SHP77 treated with DMSO at 0.1 percent for 48 hours (cell line): Measurements from ENCODE around the gene METTL4.

ENCODE experiments used
- DNase-seq: peaks from one replicate; lab custom pipeline; 2025; lab: John Stamatoyannopoulos, UW

METTL4 gene

DNA sequence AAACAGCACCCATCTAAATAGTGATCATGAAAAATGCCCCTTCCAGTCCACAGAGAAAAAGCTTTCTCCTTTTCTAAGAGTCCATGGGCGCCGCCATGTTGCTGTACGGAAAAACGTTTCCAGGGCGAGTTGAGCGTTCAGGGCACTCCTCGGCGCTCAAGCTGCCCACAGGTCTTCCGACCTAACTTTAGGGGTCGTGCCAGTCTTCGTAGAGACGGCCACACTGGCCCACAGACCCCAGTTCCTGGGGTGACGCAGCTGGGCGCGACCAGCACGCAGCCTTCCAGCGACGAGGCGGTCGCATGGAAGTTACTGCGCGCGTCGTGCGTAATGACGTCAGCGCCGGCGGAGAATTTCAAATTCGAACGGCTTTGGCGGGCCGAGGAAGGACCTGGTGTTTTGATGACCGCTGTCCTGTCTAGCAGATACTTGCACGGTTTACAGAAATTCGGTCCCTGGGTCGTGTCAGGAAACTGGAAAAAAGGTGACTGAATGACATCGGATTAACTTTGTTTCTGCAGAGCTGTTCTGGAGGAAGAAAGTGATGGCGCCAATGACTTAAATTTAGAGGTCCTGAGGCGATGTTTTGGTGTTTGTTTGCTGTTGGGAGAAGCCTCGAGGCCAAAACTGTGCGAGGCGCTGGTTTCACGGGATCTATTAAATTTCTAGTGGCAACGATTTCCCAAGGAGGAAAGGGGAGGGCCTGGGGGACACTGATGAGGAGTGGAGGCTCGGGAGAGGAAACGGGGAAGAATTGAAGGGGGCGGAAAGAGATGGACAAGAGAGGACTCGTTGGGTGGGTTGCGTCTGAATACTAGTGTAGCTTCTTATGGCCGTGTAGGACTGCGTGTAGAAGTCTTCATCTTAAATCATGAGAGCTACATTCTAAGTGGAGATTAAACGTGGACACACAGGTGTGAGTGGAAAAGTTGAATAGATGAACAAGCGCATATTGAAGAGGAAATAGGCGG, at the start of gene METTL4, which contains the start of gene NDC80:
Gene METTL4 (minus strand): TSS at position 306 of the 971 bp plus-strand sequence. CDS start 4,289 bp downstream, outside the sequence.
Gene NDC80 (plus strand): TSS at position 358 of the 971 bp plus-strand sequence. CDS start 1,429 bp downstream, outside the sequence.
- DNase-seq: peak; percentile 80

DNA sequence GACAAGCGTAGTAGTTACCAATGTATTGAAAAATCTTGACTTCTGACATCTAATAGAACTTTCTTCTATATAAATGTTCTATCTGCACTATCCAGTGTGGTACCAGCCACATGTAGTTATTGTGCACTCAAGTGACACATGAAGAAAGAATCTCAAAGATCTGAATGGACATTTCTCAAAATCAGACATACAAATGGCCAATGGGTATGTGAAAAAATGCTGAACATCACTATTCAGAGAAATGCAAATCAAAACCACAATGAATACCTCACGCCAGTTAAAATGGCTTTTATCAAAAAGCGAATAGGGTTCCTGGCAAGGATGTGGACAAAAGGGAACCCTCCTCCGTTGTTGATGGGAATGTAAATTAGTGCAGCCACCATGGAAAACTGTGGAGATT, 46.7 kb upstream of the METTL4 start:
- no peak for DNase-seq

DNA sequence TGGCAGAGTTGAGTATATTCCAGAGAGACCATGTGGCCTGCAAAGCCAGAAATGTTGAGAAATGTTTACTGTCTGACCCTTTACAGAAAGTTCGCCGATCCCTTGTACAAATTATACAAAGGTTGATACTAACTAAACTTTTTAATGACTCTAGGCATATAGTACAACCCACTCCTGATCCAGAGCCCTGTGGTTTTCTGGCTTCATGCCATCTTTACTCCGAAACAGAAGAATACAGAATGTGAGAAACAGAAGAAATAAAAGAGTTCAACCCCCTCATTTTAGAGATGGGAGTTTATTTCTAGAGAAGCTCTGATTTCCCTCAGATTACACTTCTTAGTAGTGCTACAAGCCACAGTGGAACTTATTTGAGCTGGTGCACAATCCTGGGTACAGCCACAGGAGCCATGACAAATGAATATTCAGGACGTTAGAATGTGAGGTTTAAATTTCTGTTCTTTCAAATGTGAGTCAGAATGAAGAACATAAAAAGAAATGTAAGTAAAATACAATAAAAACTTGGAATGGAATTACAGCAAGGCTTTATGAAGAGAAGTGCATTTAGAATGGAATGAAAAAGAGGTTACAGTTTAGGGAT, 46.2 kb upstream of the METTL4 start:
- no peak for DNase-seq

DNA sequence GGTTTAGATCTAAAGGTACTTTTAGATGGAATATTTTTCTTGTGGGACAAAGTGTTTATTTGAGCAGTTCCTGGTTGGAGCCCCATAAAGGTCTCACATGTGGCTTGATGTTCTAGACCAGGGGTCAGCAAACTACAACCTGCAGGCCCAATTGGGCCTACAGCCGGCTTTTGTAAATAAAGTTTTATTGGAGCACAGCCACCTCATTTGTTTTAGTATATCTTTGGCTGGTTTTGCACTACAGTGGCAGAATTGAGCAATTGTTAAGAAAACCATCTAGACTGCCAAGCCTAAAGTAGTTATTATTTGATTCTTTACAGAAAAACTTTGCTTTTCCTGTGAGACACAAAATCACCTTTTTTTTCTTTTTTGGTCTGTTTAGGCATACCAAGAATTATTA, 41.7 kb upstream of the METTL4 start:
- DNase-seq: no peak

DNA sequence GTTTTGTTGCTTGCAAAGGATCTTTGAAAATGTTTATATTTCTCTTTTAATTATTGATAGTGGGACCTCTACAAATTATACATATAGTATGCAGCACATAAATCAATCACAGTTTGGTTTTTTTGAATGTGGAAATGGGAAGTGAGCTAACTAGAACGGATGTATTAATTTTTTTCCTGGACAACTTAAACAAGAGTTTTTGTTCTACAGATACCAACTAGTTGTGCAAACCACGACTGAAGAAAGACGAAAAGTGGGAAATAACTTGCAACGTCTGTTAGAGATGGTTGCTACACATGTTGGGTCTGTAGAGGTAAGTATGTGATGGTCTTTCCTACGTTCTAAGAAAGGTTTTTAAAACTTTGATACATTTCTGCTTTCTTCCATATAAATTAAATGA, 39.2 kb upstream of the METTL4 start:
- no peak for DNase-seq

DNA sequence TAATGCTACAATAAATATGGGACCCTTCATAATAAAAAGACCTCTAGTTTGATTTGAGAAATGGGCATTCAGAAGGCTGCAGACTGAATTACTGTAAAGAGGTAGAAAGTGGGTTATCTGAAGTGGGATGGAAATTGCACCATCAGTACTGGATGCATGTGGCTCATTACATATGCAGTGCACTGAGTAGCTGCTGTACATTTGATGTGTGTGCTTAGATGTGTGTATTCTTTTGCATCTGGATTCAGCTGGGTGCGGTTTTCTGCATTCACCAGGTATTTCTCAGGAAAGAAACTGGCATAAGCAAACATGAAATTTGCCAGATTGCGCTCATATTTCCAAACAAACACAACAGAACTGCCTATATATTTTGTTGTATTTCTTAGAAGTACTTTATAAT, 38.3 kb upstream of the METTL4 start:
- no peak for DNase-seq

- no peak for DNase-seq
Observed at GRCh38 chr18:2606335-2606734, 35.0 kb upstream of the METTL4 start.

GRCh38 chr18:2602844-2603243, 31.5 kb upstream of the METTL4 start:
- no peak for DNase-seq

DNA sequence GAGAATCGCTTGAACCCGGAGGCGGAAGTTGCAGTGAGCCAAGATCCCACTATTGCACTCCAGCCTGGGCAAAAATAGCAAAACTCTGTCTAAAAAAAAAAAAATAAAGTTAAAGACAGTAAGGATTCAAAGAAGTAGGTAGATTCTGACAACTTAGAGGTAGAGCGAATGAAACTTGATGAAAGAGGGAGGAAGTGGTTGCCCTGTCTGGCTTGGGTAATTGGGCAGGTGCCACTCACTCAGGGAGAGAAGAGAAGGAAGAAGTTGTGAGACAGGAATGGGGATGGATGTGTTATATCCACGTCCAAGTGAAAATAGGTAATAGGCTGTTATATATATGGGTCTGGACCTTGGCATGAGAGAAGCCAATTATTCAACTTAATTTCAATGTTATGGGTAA, 26.3 kb upstream of the METTL4 start:
- DNase-seq: no peak

GRCh38 chr18:2590303-2590702, 19.0 kb upstream of the METTL4 start:
- no peak for DNase-seq

DNA sequence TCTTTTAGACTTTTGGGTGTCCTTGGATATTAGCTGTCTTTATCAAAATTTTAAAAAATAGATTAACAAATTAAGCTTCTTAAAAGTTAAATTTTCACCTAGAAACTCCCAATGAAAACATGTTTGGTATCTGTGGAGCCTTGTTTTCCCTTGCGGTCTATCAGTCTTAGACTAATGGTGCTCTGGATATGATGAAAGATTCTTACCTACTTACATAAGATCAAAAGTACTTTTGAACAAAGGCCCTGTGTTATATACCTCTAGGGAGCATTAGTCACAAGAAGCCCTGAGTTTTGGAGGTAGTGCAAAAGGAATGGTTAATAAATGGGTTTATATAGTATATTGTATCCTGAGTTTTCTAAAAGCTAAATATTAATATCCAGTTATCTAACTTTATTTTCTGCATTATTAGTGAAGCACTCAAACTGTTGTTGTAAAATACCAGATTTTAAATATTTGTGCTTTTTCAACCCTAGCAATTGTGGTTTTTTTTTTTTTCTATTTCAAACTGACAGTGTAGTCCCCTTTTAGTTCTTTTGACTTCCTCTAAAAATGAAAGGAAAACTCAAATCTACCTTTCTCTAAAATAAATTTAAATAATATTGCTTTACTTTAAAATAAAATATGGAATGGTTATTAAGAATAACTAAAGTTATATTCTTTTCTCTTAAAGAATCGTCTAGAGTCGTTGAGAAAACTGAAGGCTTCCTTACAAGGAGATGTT, 18.2 kb upstream of the METTL4 start:
- no peak for DNase-seq

GRCh38 chr18:2588666-2589344, 17.5 kb upstream of the METTL4 start:
- DNase-seq: no peak

DNA sequence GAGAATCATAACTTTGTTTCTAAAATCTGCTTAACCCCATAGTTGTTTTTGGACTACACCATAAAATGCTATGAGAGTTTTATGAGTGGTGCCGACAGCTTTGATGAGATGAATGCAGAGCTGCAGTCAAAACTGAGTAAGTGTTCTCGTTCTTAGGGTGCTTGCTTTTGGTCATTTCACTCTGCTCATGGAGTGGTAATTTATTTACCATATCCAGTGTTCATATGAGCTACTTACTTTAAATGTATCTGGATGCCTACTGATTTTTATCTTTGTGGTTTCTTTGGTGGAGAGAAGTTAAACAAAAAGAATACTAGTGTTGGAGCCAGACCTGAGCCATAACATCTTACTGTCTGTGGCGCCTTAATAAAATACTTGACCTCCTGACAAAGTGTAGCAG, 16.5 kb upstream of the METTL4 start:
- DNase-seq: no peak

- no peak for DNase-seq
Observed at GRCh38 chr18:2573408-2573807, 2.1 kb upstream of the METTL4 start.

DNA sequence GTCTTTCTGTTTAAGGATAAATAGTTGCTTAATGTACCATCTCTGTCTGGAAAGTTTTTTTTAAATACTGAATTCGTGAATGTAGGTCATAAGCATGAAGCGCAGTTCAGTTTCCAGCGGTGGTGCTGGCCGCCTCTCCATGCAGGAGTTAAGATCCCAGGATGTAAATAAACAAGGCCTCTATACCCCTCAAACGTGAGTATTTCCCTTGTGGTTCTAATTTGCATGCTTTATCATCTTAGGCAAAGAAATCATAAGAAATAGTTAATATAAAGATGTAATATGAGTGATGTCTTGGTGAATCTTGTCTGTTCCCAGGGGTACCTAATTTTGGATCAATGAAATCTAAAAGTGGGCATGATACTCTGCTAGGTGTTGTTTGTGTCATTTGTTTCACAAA, 1.6 kb upstream of the METTL4 start:
- DNase-seq: no peak

- DNase-seq: no peak
Observed at GRCh38 chr18:2572171-2572569, 865 bp upstream of the METTL4 start.

- no peak for DNase-seq
Observed at GRCh38 chr18:2570772-2571199, 519 bp downstream of the METTL4 start.

DNA sequence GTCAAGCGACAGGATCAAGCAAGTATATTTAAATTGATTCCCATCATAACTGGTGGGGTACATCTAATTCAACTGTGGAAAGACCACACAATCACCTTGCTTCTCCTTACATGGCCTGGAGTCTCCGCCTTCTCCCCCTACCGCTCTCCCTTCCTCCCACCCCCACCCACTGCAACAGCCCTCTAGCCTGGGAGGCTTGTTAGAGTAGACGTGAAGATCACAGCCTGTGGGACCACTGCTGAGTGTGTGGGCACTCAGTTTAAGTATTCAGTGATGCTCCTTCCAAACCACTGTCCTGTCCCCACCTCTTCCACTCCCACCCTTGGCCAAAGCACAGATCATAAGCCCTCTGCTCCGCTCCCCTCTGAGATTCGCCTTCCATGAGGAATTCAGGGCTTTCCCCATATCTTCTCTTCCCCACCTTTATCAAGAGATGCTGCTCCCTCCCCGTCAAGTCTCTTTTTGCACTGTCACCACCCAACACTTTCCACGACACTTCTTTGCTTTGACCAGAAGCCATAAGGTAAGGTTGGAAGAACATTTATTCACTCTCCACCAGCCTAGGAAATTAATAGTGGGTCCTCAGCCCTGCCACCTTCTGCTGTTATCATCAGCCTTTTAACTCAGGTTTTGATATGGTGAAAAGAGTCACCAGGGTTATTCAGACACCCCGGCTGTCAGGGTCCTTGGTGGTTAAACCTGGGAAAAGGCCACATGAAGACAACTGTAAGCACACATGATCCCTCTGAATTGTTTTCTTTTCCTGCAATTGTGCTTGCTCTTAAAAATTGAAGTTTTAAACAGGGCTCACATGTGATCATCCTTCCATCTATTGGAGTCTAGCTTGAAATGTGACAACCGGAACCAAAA, 1.7 kb downstream of the METTL4 start:
- no peak for DNase-seq

DNA sequence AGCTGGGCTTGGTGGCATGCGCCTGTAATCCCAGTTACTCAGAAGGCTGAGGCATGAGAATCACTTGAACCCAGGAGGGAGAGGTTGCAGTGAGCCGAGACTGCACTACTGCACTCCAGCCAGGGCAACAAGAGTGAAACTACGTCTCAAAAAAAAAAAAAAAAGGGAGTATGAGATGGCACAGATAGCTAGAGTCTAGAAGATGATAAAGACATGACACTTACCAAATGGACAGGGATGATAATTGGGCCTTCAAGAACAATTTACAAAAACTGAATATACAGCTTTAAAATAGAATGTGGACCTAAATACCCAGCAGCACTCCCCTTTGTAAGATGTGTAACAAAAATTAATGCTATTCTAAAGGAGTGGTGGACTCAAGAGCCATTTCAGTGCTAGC, 2.7 kb downstream of the METTL4 start:
- DNase-seq: no peak

- no peak for DNase-seq
Observed at GRCh38 chr18:2568129-2568528, 3.2 kb downstream of the METTL4 start.

DNA sequence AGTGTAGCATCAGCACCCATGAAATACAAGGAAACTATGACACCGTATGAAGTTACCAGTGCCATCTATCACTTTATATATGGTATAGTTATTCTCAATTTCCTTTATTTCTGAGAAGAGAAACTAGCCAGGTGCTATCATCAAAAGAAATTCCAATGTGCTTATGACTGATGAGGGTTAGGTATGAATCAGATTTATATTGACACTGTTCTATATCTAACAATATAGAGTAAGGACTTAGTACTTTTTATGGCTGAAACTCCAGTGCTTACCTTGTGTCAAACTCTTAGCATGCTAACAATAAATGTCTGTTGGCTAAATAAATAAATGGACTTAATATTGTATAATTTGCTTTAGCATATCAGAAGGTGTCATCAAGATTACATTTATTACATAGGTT, 6.9 kb downstream of the METTL4 start:
- DNase-seq: no peak
